GM21717 (cell line): ENCODE measurements around the gene KSR2.

Experiments
- ATAC-seq: cut with Tn5 transposase; IDR thresholded peaks from one replicate; pipeline ENCODE4 v1.9.1; 2021; ENCODE audit warnings: mild to moderate bottlenecking, moderate library complexity; ENCODE audit not compliant: unreplicated experiment

KSR2 gene

GRCh38 chr12:117507548-117507947 lies 461.2 kb downstream of the KSR2 start:
- ATAC-seq: no peak

GRCh38 chr12:117506333-117506732 lies 462.5 kb downstream of the KSR2 start:
- ATAC-seq: no peak

DNA sequence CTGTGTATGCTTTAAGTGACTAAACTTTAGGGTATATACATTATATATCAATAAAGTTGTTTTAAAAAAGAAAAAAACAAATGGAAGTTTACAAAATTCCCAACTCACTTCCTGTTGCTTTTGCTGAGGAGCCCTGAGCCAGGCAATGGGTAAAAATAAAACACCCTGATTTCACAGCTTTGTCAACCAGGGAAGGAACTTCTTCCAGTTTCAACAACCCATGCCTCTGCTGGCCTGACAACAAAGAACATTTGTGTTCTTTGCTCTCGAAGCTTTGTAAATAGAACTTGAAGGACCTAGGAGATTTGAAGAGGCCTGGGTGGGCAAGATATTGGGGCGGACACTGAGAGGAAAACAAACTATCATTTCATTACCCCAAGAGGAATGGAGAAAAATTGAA lies 466.2 kb downstream of the KSR2 start:
- ATAC-seq: no peak

DNA sequence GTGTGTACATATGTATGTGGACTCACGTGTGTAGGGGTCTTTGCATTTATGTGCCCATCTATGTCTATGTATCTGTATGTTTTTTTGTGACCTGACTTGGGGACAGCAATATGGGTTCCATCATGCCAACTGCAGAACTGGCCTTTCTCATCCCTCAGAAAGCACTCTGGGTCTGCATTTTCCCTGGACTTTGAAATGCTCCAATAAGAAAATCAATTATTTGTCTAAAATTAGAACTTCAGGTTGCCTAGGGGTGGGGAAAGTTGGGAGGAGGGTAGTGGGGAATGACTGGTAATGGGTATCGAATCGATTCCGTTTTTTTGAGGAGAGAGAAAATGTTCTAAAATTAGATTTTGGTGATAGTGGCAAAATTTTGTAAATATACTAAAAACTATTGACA lies 466.6 kb downstream of the KSR2 start:
- ATAC-seq: no peak

GRCh38 chr12:117501076-117501869 lies 467.5 kb downstream of the KSR2 start:
- ATAC-seq: no peak

GRCh38 chr12:117499759-117500485 lies 468.9 kb downstream of the KSR2 start:
- ATAC-seq: no peak

- no peak for ATAC-seq
These were observed 469.9 kb downstream of the KSR2 start for GRCh38 chr12:117498880-117499279.

DNA sequence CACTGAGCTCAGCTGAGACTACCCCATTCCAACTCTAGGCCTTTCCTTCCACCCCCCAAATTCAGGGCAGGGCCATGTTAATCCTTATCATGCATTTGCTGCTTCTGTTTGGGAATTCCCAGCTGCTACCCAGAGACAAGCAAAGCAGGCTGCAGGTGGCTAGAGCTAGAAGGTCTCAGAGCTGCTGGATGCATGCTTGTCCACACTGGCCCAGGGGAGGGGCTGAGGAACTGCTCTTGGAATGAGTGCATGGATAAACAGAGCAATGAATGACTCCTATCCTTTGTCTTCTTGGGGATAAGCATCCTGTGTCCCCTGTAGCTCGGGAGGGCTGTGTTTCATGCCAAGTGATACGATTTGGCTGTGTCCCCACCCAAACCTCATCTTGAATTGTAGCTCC lies 470.5 kb downstream of the KSR2 start:
- ATAC-seq: no peak

DNA sequence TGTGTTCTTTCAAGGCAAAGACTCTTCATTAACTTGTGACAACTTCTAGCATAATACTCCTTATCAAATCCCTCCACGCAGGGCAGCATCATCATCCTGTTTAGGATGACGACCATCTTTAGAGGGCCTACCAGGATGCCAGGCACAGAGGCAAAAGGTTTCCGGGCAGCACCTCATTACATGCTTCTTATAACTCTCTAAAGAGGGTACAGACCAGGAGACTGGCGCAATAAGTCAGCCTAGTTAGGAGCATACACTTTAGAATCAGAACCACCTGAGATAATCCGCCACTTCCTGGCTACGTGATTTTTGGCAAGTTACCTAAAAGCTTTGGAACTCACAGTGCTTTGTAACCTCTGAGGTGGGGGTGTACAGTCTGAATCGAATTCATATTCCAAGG lies 471.4 kb downstream of the KSR2 start:
- no peak for ATAC-seq

GRCh38 chr12:117494833-117495655 lies 473.7 kb downstream of the KSR2 start:
- ATAC-seq: no peak

DNA sequence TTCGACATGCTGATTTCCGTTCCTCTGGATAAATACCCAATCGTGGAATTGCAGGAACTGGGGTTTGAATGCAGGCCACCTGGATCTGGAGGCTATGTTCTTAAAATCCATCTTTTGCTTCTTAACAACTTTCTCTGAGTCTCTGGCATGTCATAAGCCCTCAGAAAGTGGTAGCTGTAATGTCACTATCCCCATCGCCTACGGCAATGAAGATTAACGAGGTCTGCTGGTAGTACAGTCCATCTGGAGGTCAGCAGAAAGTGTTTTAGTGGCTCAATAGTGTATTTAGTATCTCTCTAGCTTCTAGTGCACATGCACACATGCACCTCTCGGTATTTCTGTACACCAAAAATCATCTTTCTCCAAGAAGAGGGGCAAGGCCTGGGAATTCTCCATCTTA lies 477.1 kb downstream of the KSR2 start:
- no peak for ATAC-seq

DNA sequence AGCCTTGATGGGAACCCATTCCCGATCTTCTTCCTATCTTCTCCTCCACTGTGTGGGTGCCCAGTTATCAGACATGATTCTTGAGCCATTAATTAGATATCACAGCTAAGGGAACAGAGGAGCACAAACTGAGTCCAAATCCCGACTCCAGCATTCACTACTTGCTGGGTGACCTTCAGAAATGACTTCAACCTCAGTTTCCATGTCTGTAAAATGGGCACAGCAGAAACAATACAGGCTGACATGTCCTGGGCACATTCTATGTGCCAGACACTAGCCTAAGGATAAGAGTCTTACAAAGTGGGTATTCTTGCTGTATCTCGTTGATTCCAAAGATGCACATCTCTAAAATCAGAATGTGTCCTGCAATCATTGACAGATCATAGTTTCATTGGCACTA lies 478.7 kb downstream of the KSR2 start:
- ATAC-seq: no peak

DNA sequence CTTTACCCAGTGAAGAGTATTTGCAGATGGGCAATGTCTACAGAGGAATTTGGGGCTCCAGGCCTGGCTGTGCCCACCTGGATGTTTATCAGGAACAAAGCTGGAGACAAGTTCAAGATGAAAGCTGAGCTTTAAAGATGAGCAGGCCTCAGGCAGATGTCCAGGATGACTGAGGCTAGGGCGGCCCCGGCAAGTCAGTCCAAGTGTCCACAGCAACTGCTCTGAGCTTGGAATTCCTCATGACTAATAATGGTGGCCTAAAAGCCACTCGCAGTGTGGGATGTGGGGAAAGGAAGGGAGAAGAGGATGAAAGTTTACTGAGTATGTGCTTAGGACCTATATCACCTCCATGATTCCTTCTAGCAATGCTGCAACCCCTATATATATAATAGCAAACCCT lies 479.1 kb downstream of the KSR2 start:
- no peak for ATAC-seq

DNA sequence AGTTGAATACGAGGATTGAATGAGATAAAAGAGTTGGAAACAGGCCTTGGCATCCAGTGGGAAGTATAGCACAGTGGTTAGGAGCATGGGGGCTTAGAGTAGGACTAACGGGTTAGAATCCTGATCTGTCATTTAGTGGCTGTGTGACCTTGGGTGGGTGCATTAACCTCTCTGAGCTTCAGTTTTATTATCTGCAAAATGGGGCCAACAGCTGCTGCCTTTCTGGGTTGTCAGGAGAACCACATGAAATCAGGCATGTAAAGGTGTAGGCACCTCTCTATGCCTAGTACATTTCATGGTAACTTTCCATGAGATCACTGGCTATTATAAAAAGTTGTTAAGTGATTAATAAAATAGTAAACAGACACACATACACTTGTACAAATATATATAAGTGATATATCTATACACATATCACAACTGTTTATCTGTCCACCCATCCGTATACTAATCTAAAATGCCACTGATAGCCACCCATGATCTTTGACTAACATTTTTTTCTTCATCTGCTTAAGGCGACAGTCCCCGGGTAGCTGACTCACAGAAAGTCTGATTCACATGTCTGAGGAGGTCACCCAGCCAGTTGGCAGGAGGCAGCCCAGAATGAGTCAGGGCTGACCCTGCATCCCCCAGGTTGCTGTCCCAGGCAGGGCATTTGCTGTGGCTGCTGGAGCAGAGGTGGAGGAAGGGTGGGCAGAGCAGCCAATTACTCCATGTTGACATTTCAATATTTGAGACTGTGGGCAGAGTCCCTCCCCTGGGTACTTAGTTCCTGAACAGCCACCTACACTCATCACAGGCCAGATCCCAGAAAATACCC lies 481.7 kb downstream of the KSR2 start:
- no peak for ATAC-seq

GRCh38 chr12:117485984-117486839 lies 482.6 kb downstream of the KSR2 start:
- ATAC-seq: no peak

DNA sequence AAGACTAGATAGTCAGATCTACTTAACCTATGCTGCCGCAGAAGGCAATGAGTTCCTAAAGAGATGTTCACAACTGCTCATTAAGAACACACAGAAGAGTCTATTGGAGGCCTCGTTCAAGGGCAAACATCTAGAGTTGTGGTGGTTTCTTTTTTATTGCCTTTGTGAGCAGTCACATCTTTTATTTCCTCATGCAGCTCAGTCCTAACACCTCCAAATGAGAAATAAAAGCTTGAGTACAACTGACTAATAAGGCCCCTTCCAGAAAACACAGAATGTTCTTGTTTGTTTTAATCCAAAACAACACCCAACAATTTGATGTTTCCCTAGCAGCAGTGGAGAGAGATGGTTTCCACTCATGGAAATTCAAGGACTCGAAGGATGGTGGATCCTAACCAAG lies 483.9 kb downstream of the KSR2 start:
- no peak for ATAC-seq

DNA sequence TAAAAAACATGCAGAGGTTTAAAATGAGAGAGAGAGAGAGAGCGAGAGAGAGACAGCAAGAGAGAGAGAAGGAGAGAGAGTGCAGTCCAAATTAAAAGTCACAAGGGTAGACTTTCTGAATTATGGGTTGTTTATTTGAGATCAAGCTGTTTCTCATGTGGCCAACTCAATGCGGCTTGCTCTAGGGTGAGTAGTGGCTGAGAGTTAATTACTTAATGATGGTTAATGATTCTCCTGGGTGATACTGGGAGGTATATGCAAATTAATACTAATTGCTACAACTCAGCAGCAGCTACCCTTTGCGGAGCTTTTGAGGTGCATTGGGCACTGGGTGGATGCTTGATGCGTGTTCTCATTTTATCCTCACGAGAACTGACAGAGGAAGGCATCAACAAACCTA lies 485.3 kb downstream of the KSR2 start:
- no peak for ATAC-seq

DNA sequence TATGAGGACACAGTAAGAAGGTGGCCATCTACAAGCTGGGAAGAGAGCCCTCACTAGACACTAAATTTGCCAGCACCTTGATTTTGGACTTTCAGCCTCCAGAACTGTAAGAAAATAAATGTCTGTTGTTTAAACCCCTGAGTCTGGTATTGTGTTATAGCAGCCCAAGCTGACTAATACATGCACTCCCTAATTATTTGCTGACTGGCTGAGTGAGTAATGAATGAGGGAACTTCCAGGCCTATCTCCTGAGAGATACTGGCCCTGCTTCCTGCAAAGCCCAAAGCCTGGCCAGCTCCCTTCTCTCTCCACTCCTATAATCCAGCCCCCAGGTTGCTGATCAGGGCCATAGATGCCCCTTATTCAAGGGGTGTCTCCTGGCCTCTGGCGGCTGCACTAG lies 487.3 kb downstream of the KSR2 start:
- no peak for ATAC-seq

- ATAC-seq: no peak
These were observed 492.4 kb downstream of the KSR2 start for GRCh38 chr12:117476341-117476740.

GRCh38 chr12:117473856-117474255 lies 494.9 kb downstream of the KSR2 start:
- no peak for ATAC-seq
